Measurements from ENCODE around the gene PRDM5. TPM values are rescaled to one million over a fixed set of nuclear protein-coding genes. Genes with fewer than 3 reads are reported as not detected.

Gene PRDM5
- total RNA-seq, 1 donor from 2014 or later, result 28.8 TPM

DNA sequence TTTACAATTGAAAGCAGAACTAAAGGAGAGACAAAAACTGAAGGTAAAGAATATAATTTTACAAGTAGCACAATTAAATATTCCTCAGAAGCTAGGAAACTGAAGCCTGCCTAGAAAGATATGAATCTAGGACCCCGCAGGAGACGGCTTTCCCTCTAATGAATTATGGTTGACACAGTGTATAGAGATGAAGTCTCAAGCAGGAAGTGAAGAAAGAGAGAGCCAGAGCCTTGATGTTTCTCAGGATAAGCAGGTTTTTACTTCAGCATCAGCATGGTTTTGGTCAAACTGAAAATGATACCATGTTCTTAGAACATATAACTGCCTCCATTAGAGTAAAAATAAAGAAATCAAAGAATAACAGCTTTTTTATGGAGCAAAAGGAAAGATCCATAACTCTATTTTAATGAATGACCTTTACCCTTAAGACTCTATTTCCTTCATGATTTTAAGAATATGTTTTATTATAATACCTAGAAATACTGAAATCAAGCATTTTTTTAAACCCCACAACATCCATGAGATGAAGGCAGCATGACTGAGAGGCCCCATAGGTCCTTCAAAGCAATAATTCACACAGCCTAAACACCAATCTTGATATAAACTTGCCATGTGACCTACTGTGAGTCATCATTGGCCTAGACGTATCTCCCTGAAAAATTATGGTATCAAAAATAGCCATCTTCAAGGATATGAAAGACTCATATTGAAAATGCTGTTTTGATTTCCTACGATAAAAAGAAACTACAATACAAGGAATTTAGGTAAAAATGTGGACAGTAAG, 193.4 kb downstream of the PRDM5 start:
- intact Hi-C loops (cut with DNase I), result no loop called here
- no peak for DNase-seq (ENCODE audit: low spot score)
- ATAC-seq, result no peak

DNA sequence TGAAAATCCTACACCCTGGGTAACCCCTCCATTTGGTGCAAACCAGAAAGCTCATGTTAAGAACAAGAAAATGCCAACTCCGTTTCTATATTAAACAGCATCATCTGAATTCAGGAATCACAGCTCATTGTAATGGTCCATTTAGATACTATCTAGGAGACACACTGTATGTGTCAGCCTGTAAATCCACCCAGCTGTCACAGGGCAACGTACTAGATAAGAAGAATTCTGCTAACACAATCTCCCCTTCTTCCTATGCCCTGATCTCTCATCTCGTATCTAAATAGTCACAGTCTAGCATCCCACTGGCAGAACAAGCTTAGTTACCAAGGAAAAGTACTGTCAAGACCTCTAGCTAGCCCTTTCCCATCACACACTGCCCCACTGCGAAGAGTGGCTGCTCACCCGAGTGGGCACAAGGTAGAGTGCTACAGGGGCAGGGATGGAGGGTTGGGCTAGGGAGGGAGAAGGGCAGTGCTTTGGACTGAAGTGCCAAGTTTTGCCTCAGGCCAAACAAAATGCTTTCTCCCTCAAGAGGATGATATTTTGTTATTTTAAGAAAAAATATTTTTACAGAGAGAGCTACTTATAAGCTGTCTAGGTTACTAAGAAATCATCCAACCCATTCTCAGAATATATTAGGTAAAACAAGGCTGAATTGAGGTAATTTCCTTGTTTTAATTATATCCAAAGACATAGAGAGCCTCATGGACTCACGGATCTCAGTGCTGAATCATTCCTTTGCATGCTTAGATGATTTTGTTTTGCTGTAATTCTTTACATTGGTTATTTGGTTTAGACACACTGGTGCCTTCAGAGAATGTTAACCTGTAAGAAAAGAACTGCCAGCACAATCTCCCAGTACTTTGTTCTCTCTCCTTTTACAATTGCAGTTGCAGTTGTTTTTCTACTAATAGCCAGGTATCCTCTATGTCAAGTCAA, 196.6 kb downstream of the PRDM5 start:
- intact Hi-C loops (cut with DNase I), result no loop called here
- ATAC-seq (no peak), DNase-seq (ENCODE audit: low spot score) (no peak)

DNA sequence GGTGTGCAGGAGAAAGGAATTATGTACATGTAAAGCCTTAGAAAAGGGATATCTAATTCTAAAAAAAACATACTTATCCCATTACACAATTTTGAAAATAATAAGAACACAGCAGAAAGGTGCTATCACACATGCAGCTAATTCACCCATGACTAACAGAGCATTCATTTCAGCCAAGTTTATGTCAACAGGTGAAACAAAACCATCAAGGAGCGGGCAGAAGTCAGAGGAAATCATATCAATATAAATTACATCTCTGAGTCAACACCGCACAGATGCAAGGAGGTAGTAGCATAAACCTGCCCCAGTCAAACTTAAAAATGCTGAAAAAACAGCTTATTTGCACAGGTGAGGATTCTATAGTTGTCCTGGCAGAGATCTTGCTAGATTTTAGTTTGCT, 197.9 kb downstream of the PRDM5 start:
- intact Hi-C loops (cut with DNase I), result no loop called here
- ATAC-seq (no peak), DNase-seq (ENCODE audit: low spot score) (no peak)

DNA sequence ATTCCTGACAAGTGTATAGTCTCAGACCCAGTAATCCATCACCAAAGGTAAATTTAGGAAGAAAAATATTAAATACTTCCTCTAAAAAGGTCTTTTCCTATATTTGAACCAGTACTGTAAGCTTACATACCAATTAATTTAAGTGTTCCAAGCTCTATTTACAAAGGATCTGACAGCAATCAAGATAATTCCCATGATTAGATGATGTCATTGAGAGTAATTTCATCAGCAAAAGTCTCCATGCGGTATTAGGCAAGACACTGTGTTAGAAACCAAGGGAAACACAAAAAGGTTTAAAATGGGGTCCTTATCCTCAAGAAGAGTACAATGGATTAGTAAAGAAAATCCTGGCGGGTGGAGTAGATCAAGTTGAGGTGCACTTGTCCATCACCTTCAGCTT, 198.5 kb downstream of the PRDM5 start:
- DNase-seq (ENCODE audit: low spot score) (no peak), ATAC-seq (no peak)
- intact Hi-C loops (cut with DNase I), result no loop called here

DNA sequence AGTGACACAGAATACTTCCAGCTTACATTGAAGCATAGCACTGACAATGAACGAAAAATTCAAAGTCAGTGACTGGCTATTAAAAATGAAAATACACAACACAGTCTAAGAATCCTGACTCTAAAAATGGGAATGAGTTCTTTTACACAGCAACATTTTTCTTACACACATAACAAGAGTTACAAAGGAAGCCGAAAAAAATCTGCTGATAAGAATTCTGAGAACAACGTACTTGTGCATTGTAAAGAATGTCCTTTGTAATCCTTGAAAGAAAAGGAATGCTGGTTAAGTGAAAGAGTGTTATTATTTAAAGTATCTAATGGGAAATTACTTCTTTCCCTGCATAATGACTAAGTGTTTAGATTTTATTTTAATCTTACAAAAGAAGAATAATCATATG, 199.4 kb downstream of the PRDM5 start:
- ATAC-seq (no peak), DNase-seq (ENCODE audit: low spot score) (no peak)
- intact Hi-C loops (cut with DNase I), result no loop called here

DNA sequence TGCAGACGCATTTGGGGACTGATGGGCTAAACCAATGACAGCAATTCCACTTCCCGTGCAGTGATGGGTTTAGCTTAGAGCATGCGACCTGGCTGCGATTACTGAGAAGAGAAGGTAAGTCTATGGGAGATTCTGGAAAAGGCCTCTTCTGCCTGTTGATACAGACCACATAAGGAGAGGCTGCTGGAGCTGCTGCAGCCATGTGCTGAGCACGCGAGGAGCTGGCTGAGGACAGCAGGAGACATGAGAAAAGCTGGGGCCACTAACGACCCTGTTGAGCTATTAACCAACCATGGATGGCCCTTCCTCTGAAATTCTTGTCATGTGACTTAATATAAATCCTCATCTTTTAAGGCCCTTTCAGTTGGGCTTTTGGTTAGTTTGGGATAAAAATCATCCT, 199.9 kb downstream of the PRDM5 start:
- intact Hi-C loops (cut with DNase I), result no loop called here
- ATAC-seq (no peak), DNase-seq (ENCODE audit: low spot score) (no peak)

DNA sequence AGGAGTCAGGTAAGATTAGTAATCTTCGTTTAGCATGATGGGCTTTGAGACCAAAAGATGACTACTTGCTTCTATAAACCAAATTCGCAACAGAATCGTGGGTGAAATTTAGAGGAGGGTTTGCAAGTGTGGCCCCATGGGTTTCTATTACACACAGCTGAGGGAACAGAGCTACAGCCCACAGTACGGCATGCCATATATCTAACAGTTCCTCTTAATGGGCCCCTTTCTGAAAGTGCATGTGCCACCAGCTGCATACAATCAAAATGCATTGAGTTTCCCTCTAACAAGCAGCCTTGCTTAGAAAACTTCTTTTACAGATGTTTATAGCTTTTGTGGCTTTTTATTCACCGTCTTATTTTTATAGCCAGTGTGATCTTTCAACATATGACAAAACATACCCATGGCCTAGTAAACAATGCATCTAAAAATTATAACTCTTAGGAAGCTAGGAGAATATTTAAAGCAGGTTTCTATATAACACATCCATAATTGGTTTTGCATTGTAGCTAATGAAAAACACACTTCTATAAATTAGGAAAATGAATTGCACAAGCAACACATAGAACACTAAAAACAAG, 202.1 kb downstream of the PRDM5 start:
- DNase-seq (ENCODE audit: low spot score) (no peak), ATAC-seq (no peak)
- intact Hi-C loops (cut with DNase I), result no loop called here

DNA sequence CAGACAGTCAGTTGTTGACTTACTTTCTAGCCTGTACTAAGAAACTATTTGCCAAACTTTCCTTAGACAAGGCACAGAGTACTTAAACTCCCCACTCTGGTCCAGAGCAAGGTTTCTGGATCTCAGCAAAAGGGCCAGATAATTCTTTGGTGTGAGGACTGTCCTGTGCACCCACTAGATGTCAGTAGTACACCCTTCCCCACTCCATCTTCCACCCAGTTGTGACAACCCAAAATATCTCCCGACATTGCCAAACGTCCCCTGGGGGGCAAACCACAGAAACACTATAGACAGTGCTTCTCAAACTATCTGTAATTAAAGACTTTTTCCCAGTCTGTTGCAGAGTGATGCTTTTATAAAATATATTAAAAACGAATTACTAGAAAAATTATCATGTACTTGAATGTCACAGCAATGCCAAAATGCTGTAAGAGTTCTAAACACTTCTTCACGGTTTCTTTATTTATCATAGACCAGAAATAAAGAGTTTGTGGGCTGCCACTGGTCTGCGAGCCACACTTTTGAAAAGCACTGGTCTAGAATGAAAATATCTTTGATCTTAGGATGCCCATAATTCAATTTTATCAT, 203.5 kb downstream of the PRDM5 start:
- intact Hi-C loops (cut with DNase I), result no loop called here
- ATAC-seq, result peak; percentile 88

DNA sequence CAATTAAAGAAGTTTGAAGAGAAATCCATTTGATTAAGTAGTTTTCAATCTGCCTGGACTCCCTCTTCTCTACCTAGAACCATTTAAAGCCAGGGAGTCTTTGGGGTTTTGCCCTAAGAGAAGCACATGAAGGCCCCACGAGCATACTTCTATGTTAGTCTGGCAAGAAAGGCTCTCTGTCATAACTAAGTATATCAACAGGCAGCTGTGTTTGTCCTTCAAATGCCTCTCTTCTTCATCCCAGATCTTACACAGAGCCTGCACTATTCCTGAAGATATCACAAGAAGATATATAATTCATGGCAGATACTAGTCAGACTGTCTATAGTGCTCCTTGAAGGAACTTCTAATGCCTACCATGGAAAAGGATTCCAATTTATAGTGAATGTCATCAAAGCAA, 206.2 kb downstream of the PRDM5 start:
- intact Hi-C loops (cut with DNase I), result no loop called here
- no peak for ATAC-seq
- no peak for DNase-seq (ENCODE audit: low spot score)

More for the DNA sequence above, 203.5 kb downstream of the PRDM5 start:
- no peak for DNase-seq (ENCODE audit: low spot score)

DNA sequence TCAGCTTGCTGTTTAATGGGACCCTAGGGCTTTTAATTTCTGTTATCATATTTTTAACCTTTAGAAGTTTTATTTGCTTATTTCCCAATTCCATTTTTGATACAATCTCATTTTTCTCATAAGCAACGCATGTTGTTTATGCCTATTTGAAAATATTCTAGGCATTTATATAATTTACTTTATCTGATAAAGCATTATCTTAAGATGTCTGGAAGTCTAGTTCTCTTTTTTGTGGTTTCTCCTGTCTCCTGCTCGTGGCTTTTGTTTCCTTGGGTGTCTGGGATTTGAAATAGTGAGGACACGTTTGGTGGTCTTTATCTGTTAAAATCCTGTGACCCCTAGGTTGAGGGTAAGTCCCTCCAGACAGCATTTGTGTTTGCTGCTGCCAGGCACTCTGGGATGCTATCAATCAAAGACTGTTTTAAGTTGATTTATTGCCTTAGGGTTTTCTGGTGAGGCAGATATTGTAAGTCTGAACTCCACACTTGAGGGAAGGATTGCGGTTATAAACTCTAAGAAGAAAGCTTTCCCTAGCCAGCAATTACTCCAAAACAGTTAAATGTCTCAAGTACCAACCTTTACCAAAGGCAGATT, 208.0 kb downstream of the PRDM5 start:
- ATAC-seq (no peak), DNase-seq (ENCODE audit: low spot score) (no peak)
- intact Hi-C loops (cut with DNase I), result no loop called here

DNA sequence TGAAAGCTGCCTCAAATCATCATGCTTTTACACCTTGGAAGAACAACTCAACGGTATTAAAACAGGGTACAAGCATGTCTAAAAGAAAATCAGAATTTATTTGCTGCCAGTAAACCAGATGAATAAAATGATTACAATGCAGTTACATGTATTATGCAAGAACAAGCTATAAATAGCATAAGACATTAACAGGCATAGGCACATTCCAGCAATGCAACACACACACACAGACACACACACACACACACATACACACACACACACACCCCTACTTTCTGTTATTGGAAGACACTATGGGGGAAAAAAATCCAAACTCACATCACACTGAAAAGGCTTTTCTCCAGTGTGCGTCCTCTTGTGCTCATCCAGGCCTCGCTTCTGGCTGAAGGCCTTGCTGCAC, 212.5 kb downstream of the PRDM5 start:
- no peak for DNase-seq (ENCODE audit: low spot score)
- intact Hi-C loops (cut with DNase I), result no loop called here
- no peak for ATAC-seq

DNA sequence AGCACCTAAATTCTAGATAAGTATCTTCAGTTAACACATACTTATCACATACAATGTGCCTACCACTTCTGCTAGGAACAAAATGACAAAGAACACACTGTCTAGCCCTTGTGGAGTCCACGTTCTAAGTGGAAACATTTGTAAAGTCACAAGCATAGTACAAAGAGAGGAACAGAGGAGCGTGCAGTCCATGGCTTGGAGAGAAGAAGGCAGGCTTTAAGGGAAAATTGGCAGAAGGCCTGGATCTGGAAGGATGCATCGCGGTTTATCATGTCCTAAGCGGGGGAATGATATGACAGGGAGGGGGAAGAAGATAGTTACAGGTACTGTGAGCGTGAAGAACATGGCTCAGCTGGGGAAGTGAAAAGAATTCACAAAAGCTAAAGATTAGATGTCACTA, 218.0 kb downstream of the PRDM5 start:
- DNase-seq (ENCODE audit: low spot score), result no peak
- intact Hi-C loops (cut with DNase I), result no loop called here
- no peak for ATAC-seq

DNA sequence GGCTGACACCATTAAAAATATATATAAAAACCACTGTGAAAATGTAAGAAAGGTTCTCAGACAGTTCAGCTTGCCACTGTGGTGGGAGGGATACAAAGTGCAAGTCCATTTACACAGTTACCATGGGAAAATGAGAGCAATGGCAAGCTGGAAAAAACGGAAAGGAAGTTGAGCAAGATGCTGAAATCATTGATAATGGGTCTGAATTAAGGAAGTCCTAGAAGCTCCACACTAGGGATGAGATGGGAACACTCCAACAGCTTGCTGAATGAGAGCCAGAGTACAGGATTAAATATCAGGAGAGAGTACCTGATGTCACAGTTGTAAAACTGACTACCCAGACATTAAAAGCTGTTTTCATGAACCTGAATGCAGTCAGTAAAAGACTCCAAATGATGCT, 218.6 kb downstream of the PRDM5 start:
- intact Hi-C loops (cut with DNase I), result no loop called here
- ATAC-seq, result no peak
- DNase-seq (ENCODE audit: low spot score), result no peak

DNA sequence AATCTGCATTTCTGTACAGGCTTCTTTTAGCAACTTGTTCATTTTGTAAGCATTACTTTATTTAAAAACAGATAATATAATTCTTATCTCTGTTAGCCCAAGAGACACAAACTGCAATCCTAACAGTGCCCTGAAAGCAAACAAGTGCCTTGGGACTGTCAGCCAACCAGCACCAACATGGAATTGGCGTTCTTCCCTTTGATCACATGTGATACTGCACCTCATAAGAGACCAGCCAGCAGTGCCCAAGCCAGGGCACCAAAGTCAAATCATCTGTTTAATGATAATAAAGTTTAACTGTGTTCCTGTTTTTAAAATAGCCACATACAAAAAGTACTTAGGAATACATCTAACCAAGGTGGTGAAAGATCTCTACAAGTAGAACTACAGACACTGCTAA, 223.2 kb downstream of the PRDM5 start:
- DNase-seq (ENCODE audit: low spot score) (no peak), ATAC-seq (no peak)
- intact Hi-C loops (cut with DNase I), result no loop called here

DNA sequence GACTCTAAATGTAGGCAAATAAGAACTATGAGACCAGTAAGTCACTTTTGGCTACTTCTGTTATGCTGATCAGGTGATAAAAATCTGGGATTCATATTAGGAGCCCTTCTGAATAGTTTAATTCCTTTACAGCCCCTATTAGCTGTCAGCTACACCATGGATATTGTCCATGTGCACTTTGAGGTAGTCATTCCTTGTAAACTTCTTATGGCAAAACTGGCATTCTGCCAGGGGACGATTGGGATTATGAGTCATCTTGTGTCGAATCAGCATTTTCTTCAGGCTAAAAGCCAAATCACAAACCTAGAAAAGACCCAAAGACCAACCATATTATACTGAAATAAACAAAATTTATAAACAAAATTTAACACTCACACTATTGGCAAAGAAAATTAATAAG, 227.6 kb downstream of the PRDM5 start:
- DNase-seq (ENCODE audit: low spot score) (no peak), ATAC-seq (no peak)
- intact Hi-C loops (cut with DNase I), result no loop called here

DNA sequence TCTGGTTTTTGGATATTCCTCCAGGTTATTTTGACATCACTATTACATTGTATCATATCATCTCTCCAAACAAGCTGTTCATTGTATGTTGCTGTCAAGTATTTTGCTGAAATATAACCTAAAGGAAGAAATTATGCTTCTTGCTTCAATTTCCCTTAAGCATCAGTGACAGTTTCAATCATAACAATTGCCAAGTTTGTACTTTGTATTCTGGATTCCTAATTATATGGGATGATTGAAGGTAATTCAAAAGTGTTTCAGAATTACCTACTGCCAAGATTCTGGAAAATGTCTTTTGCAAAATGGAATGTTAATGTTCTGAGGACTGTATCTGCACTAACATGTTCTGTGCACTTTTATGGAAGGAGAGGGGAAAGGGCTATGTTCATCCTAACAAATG, 228.7 kb downstream of the PRDM5 start:
- intact Hi-C loops (cut with DNase I), result no loop called here
- DNase-seq (ENCODE audit: low spot score) (no peak), ATAC-seq (no peak)

DNA sequence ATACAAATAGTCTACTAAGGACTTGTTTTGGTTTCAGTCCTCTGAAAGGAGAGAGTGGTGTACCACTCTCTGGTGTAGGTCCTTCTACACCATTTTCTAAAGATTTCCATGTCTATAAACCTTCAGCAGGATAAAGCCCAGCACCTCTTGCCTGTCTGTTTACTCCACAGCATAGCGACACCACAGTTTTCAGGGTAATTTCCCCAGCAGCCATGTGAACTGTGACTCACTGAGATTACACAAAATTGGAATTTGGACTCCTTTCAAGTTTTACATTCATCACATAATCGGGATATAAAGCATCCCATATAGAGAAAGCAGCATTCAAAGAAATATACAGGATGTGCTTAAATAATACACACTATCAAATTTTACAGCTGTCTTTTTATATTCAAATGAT, 229.6 kb downstream of the PRDM5 start:
- ATAC-seq, result no peak
- no peak for DNase-seq (ENCODE audit: low spot score)

DNA sequence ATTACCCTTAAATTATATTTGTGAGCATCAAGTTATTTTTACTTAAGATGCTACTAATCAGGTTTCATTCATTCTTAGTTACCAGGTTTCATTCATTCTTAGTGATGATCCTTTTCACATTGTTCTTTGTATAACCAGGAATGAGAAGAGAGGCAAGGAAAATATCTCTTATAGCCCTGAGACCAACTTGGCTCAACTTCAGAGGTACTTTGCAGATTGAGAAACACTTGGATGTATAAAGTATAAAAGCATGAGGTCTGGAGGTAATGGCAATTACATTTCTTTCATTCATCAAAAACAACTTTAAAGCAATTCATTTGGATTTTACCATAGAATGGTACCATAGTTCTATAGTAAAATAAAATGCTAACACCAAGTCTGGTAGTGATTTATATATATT, 231.0 kb downstream of the PRDM5 start:
- DNase-seq (ENCODE audit: low spot score) (no peak), ATAC-seq (no peak)
- intact Hi-C loops (cut with DNase I), result no loop called here

More for the DNA sequence above, 229.6 kb downstream of the PRDM5 start:
- intact Hi-C loops (cut with DNase I), result no loop called here

DNA sequence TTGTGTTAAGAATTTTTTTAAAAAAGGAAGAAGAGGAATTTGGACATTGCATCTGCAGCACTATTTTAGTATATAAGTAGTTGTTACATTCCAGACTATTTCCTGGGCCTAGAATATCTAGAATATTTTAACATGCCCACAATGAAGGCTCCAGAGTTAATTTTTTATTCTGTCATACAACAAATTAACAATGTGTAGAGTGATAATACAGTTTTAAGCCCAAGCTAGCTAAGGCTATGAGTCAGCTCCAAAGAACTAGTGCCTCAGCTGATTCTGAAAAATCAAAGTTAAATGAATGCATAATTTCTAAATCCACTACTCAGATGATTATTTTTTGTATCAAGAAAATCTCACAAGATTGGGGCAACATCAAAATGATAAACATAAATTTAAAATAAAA, 231.4 kb downstream of the PRDM5 start:
- intact Hi-C loops (cut with DNase I), result no loop called here
- DNase-seq (ENCODE audit: low spot score), result no peak
- ATAC-seq, result no peak
